ENCODE data around the gene MT1B.

GRCh38 chr16:56679078-56679730 lies 27.5 kb downstream of the MT1B start:
- TF ChIP-seq CTCF (IDR thresholded peaks at IDR 0.05; ENCODE audit: low read depth, low read length, missing input control) = no peak
- TF ChIP-seq REST (IDR thresholded peaks at IDR 0.05) = no peak
- no peak for TF ChIP-seq GABPA (IDR thresholded peaks at IDR 0.05 in 1 of 2, conservative IDR thresholded peaks at IDR 0.05 in 1 of 2)

Data from liver (tissue), 3 donors.